Measurements from ENCODE around the gene HS1BP3.

- TF ChIP-seq POLR2A (IDR thresholded peaks at IDR 0.05; ENCODE audit: low read depth, low read length) (no peak), CTCF (IDR thresholded peaks at IDR 0.05; ENCODE audit: extremely low read depth in 1 of 2, insufficient read depth in 1 of 2, low read depth in 1 of 2, low read length in 2 of 2) (peak; percentile 34 to 67)
Measured at GRCh38 chr2:20617892-20618467, 32.9 kb downstream of the HS1BP3 start.
